Right cardiac atrium (tissue), 5 donors: ENCODE data around the gene ZFP3. TPM values are rescaled to one million over a fixed set of nuclear protein-coding genes. Genes with fewer than 3 reads are reported as not detected.
A peak's percentile ranks its signal among the peaks of the same experiment; 100 is the strongest.
"Not testable (repeated sequence)": the region's sequence is repeated elsewhere in the genome, so short reads cannot be mapped to it uniquely, and the experiment has no call there.

Experiments used
- ATAC-seq, 2 donors: fragments of 200-7000 bp; cut with Tn5 transposase; one replicate each; pipeline versions ENCODE4 v1.8.0 to v1.9.1; 2020; ENCODE audit warnings: moderate library complexity in 2 of 2, mild to moderate bottlenecking in 1 of 2
- DNase-seq, 3 donors: peaks; one replicate each; pipeline ENCODE4 v3.0.0-alpha.2; 2020
- H3K27ac ChIP-seq: one replicate; pipeline ENCODE4 v1.5.1; 2013; ENCODE audit warnings: mild to moderate bottlenecking, low read length, control low read depth, moderate library complexity
- H3K27me3 ChIP-seq: one replicate; pipeline ENCODE4 v1.6.1; 2013; ENCODE audit not compliant: control insufficient read depth, insufficient read depth
- H3K4me1 ChIP-seq: one replicate; pipeline ENCODE4 v1.6.1; 2013; ENCODE audit warnings: low read length; ENCODE audit not compliant: control insufficient read depth, insufficient read depth
- H3K4me3 ChIP-seq: one replicate; pipeline ENCODE4 v1.5.1; 2013; ENCODE audit warnings: low read length, control low read depth
- H3K9me3 ChIP-seq: one replicate; pipeline ENCODE4 v1.6.1; 2013; ENCODE audit warnings: low read length; ENCODE audit not compliant: control insufficient read depth
- WGBS: extraction: QIAGEN DNeasy Blood & Tissue Kit; methylation state at CpG from one replicate; pipeline ENCODE4 v1.1.7; 2013; 5-methylcytosine and 5-hydroxymethylcytosine counted together
- intact Hi-C, 4 donors: fragments of 100-400 bp; cut with DNase I; formaldehyde crosslinking; loops; one replicate each; pipeline versions ENCODE4 v1.11.0 to v1.14.0; 2022 to 2023
- polyA plus RNA-seq: library from polyadenylated mRNA; stranded (reverse); fragments of 200-250 nt; gene quantifications from one replicate; pipeline ENCODE4 v1.2.3, GENCODE V29; 2013
- total RNA-seq, 4 donors: library from RNA; stranded (reverse); fragmentation: NEBNext Ultra II Directional; extraction: Animal tissue kit (Norgen Biotek cat#: 25700); gene quantifications; one replicate each; pipeline ENCODE4 v1.2.1, GENCODE V29; 2021
- donor health status: healthy with polysubstance abuse.
- donor health status: DM: no; HTN: yes; CAD: no.
- donor health status: DM: no; HTN: no; CAD: no.
- donor health status: DM: no; HTN: yes; CAD: no; lungs with severe emphysema.
- donor health status: DM: yes; HTN: yes; CAD: no.

Gene ZFP3
- total and polyA plus RNA-seq, 5 donors: 5.4 to 14.2 (median 12.0) TPM

DNA sequence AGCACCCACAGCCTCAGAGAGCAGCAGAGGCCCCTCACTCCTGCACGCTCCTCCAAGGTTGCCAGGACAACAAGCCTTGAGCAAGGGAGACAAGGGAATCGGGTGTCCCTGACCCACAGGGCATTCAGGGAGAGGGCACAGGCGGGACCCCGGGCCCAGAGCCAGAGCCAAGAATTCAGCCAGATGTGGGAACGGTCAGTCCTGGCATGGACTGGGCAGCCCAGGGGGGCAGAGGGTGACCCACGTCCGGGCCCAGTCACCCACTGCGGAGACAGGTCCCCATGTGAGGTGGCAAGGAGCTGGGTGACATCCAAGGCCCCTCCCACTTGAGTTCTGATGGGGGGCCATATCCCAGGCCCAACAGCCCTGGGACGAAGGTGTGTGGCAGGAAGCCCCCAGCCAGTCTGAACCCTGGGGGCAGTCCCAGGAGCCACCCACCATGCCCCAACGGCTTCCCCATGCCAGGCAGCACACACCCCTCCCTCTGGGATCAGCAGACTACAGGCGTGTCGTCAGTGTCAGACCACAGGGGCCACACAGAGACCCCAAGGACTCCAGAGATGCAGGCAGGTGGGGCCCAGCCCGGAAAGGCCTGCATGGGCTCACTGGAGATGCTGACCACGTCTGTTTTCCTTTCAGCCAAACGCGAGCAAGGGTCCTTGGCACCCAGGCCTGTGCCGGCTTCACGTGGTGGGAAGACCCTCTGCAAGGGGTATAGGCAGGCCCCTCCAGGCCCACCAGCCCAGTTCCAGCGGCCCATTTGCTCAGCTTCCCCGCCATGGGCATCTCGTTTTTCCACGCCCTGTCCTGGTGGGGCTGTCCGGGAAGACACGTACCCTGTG is 60.6 kb downstream of the ZFP3 start:
- H3K4me1 ChIP-seq: no peaks in the 10 kb centered on the region
- 86% methylated on average over 24 of the region's 24 CpGs for WGBS

DNA sequence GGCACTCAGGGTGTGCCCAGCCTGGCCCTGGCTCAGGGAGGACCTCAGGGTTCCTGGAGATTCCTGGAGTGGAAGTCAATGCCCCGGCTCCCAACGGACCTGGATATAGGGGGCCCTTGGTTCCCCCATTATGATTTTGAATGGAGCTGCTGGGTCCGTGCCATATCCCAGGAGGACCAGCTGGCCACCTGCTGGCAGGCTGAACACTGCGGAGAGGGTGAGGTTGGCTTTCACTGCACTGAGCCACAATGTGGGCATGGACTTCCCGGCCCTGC is 61.1 kb downstream of the ZFP3 start:
- DNase-seq: no peak
- H3K4me1 ChIP-seq: no peaks in the 10 kb centered on the region
- WGBS: 88% methylated on average over 5 of the region's 5 CpGs
- ATAC-seq: no peak
- no peak overlapping the region for H3K4me3 ChIP-seq
- H3K9me3 ChIP-seq: no peaks in the 10 kb centered on the region
- H3K27me3 ChIP-seq: no peaks in the 10 kb centered on the region
- intact Hi-C loops: no loop called here
- H3K27ac ChIP-seq: no peak overlapping the region

More for the DNA sequence above, 60.6 kb downstream of the ZFP3 start:
- H3K4me3 ChIP-seq: no peak overlapping the region
- H3K27me3 ChIP-seq: no peaks in the 10 kb centered on the region
- H3K27ac ChIP-seq: no peak overlapping the region
- no peaks in the 10 kb centered on the region for H3K9me3 ChIP-seq
- intact Hi-C loops: no loop called here
- no peak for ATAC-seq
- peak in 2 of 3 donors; percentile 46 to 48 for DNase-seq

DNA sequence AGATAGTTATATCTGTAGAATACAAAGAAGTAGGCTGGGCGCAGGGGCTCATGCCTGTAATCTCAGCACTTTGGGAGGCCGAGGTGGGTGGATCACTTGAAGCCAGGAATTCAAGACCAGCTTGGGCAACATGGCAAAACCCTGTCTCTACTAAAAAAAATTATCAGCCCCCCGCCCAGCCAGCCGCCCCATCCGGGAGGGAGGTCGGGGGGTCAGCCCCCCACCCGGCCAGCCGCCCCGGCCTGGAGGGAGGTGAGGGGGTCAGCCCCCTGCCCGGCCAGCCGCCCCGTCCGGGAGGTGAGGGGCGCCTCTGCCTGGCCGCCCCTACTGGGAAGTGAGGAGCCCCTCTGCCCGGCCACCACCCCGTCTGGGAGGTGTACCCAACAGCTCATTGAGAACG is 64.6 kb downstream of the ZFP3 start:
- WGBS: 89% methylated on average over 15 of the region's 18 CpGs
- intact Hi-C loops, ATAC-seq: not testable (repeated sequence)

More for the DNA sequence above, 64.6 kb downstream of the ZFP3 start:
- DNase-seq, H3K4me3 ChIP-seq, H3K27me3 ChIP-seq, H3K27ac ChIP-seq, H3K4me1 ChIP-seq, H3K9me3 ChIP-seq: not testable (repeated sequence)

Other genes with a start within 250 kb of the ZFP3 start
- 10 to 100 TPM; 44.5 to 54.7 (median 49.3) TPM for gene MINK1, start 245.1 kb upstream of the ZFP3 start, total RNA-seq
- 31.1 TPM for gene MINK1, start 245.1 kb upstream of the ZFP3 start, polyA plus RNA-seq
- gene C17orf107, start 178.9 kb upstream of the ZFP3 start, total RNA-seq: 1 to 10 TPM; 2.7 to 3.3 (median 2.8) TPM
- 3.6 TPM for gene C17orf107, start 178.9 kb upstream of the ZFP3 start, polyA plus RNA-seq
- gene CHRNE, start 175.4 kb upstream of the ZFP3 start, total RNA-seq: 100 to 1,000 TPM in 1 of 4 donors, 10 to 100 TPM in 3; 57.6 to 106 (median 68.9) TPM
- gene CHRNE, start 175.4 kb upstream of the ZFP3 start, polyA plus RNA-seq: 63.6 TPM
- under 1 TPM in 1 of 4 donors, not detected in 3; 0.23 TPM for gene GP1BA, start 146.2 kb upstream of the ZFP3 start, total RNA-seq
- gene GP1BA, start 146.2 kb upstream of the ZFP3 start, polyA plus RNA-seq: 0.16 TPM
- gene SLC25A11, start 138.4 kb upstream of the ZFP3 start, total RNA-seq: 100 to 1,000 TPM; 162 to 230 (median 202) TPM
- 200 TPM for gene SLC25A11, start 138.4 kb upstream of the ZFP3 start, polyA plus RNA-seq
- gene RNF167, start 138.2 kb upstream of the ZFP3 start, total RNA-seq: 100 to 1,000 TPM in 1 of 4 donors, 10 to 100 TPM in 3; 76.6 to 108 (median 87.5) TPM
- 124 TPM for gene RNF167, start 138.2 kb upstream of the ZFP3 start, polyA plus RNA-seq
- gene PFN1, start 129.9 kb upstream of the ZFP3 start, total RNA-seq: 100 to 1,000 TPM; 148 to 229 (median 201) TPM
- gene PFN1, start 129.9 kb upstream of the ZFP3 start, polyA plus RNA-seq: 180 TPM
- gene ENO3, start 127.3 kb upstream of the ZFP3 start, total RNA-seq: 100 to 1,000 TPM; 198 to 695 (median 246) TPM
- gene ENO3, start 127.3 kb upstream of the ZFP3 start, polyA plus RNA-seq: 455 TPM
- 100 to 1,000 TPM; 106 to 133 (median 117) TPM for gene SPAG7, start 110.7 kb upstream of the ZFP3 start, total RNA-seq
- gene SPAG7, start 110.7 kb upstream of the ZFP3 start, polyA plus RNA-seq: 164 TPM
- gene CAMTA2, start 90.8 kb upstream of the ZFP3 start, total RNA-seq: 10 to 100 TPM; 35.3 to 44.4 (median 40.3) TPM
- gene CAMTA2, start 90.8 kb upstream of the ZFP3 start, polyA plus RNA-seq: 43.5 TPM
- gene INCA1, start 80.9 kb upstream of the ZFP3 start, total RNA-seq: 1 to 10 TPM; 2.2 to 3.8 (median 3.2) TPM
- gene INCA1, start 80.9 kb upstream of the ZFP3 start, polyA plus RNA-seq: 5.0 TPM
- 100 to 1,000 TPM; 519 to 727 (median 570) TPM for gene KIF1C, start 80.5 kb upstream of the ZFP3 start, total RNA-seq
- 406 TPM for gene KIF1C, start 80.5 kb upstream of the ZFP3 start, polyA plus RNA-seq
- not detected for gene SLC52A1, start 43.0 kb upstream of the ZFP3 start, total RNA-seq
- gene SLC52A1, start 43.0 kb upstream of the ZFP3 start, polyA plus RNA-seq: not detected
- 1 to 10 TPM; 4.0 to 7.4 (median 5.6) TPM for gene ZNF232, start 33.4 kb downstream of the ZFP3 start, total RNA-seq
- gene ZNF232, start 33.4 kb downstream of the ZFP3 start, polyA plus RNA-seq: 3.1 TPM
- gene USP6, start 37.6 kb downstream of the ZFP3 start, total RNA-seq: under 1 TPM in 3 of 4 donors, not detected in 1; 0.06 to 0.20 (median 0.09) TPM
- under 0.01 TPM for gene USP6, start 37.6 kb downstream of the ZFP3 start, polyA plus RNA-seq
- 1 to 10 TPM; 6.8 to 8.2 (median 7.8) TPM for gene ZNF594, start 113.4 kb downstream of the ZFP3 start, total RNA-seq
- 2.4 TPM for gene ZNF594, start 113.4 kb downstream of the ZFP3 start, polyA plus RNA-seq
- gene SCIMP, start 156.4 kb downstream of the ZFP3 start, total RNA-seq: 1 to 10 TPM; 1.9 to 3.7 (median 2.8) TPM
- 0.38 TPM for gene SCIMP, start 156.4 kb downstream of the ZFP3 start, polyA plus RNA-seq
- 10 to 100 TPM; 46.1 to 53.2 (median 47.6) TPM for gene RABEP1, start 203.8 kb downstream of the ZFP3 start, total RNA-seq
- gene RABEP1, start 203.8 kb downstream of the ZFP3 start, polyA plus RNA-seq: 18.6 TPM